A549 treated with DMSO at 1 μM for 4 hours (cell line): Measurements from ENCODE around the gene NDUFS4. TPM values are rescaled to one million over a fixed set of nuclear protein-coding genes. Genes with fewer than 3 reads are reported as not detected.

ENCODE experiments used
- total RNA-seq: library from RNA; stranded (reverse); fragments of 200-300 nt; extraction: Qiagen RNA extraction; gene quantifications from 5 replicates; pipeline ENCODE4 v1.2.3, GENCODE V29; 2022; ENCODE audit warnings: low read depth

Gene NDUFS4
- 104 to 140 TPM (median 110 TPM) in 5 replicates for total RNA-seq

GRCh38 chr5:53560506-53561191 is at the start of gene NDUFS4:
Gene NDUFS4, plus strand, starts transcription at chr5:53560639. Its CDS starts 24 bp downstream, at chr5:53560663.

Other genes with a start within 250 kb of the NDUFS4 start
- 10.5 to 15.6 TPM (median 12.1 TPM) in 5 replicates for gene FST, start 80.0 kb upstream of the NDUFS4 start, total RNA-seq